ENCODE results near the gene GARS1.

DNA sequence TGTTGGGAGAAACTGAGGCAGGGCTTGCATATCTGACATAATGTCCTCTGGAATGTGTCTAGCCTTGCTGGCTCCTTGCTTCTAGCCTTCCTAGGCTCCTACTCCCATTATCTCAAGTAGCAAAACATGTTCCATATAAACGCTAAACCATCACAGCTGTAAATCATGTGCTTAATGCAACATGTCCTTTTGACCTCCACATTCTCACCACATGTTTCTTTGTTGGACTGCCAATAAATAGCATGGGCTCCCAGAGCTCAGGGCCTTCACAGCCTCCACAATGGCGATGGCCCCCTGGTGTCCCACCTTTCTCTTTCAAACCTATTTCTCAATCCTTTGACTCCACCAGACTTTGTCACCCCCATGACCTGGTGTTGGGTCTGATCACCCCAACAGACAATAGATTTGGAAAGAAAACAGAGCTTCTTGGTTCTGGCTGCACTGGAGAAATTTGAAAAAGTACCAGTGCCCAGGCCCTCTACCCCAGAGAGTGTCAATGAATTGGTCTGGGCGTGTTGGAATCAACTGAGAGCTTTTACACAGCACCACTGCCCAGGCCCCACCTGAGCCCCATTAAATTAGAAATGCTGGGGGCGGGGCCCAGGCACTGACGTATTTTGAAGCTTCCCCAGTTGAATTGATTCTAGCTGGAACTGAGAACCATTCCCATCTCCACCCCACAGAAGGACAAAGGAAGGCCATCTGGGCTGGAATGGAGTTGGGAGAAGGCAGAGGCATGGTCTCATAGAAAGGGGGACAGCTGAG, 48.7 kb upstream of the GARS1 start:
- TF ChIP-seq, protein P1, sequence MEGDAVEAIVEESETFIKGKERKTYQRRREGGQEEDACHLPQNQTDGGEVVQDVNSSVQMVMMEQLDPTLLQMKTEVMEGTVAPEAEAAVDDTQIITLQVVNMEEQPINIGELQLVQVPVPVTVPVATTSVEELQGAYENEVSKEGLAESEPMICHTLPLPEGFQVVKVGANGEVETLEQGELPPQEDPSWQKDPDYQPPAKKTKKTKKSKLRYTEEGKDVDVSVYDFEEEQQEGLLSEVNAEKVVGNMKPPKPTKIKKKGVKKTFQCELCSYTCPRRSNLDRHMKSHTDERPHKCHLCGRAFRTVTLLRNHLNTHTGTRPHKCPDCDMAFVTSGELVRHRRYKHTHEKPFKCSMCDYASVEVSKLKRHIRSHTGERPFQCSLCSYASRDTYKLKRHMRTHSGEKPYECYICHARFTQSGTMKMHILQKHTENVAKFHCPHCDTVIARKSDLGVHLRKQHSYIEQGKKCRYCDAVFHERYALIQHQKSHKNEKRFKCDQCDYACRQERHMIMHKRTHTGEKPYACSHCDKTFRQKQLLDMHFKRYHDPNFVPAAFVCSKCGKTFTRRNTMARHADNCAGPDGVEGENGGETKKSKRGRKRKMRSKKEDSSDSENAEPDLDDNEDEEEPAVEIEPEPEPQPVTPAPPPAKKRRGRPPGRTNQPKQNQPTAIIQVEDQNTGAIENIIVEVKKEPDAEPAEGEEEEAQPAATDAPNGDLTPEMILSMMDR (IDR thresholded peaks at IDR 0.05 in 8 of 11, conservative IDR thresholded peaks at IDR 0.05 in 3 of 11) = no peak
- TF ChIP-seq POLR2A (IDR thresholded peaks at IDR 0.05) (no peak), POLR2AphosphoS5 (IDR thresholded peaks at IDR 0.05) (no peak)
